Measurements from ENCODE around the gene RAB24.
"Not testable (repeated sequence)": the region's sequence is repeated elsewhere in the genome, so short reads cannot be mapped to it uniquely, and the experiment has no call there.

The RAB24 gene

DNA sequence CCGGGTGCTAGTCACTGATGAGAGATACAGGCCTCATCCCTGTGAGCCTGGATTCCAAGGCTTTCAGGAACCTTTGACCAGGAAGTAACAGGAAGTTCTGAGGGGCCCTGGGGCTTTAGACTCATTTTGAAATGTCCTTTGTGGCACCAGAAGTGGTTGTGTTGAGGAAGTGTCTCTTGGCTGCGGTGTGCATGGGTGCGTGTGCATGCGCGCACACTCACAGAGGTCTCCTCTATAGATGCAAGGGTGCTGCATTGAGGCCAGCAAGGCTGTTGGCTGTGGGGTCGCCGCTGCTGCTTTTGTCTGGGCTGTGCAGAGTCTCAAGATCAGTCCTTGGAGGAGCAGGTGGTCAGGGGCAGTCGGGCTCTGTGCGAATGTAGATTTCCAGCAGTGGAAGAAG is 7.6 kb downstream of the RAB24 start:
- no peak for DNase-seq (ENCODE audit: low spot score)

DNA sequence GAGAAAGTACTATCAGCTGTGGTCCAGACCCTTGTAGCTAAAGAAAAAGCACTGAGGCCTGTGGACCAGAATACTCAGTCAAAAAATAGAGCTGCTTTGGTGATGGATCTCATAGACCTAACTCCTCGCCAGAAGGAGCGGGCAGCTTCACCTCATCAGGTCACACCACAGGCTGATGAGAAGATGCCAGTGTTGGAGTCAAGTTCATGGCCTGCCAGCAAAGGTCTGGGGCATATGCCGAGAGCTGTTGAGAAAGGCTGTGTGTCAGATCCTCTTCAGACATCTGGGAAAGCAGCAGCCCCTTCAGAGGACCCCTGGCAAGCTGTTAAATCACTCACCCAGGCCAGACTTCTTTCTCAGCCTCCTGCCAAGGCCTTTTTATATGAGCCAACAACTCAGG is 8.9 kb downstream of the RAB24 start:
- DNase-seq (ENCODE audit: low spot score): no peak

DNA sequence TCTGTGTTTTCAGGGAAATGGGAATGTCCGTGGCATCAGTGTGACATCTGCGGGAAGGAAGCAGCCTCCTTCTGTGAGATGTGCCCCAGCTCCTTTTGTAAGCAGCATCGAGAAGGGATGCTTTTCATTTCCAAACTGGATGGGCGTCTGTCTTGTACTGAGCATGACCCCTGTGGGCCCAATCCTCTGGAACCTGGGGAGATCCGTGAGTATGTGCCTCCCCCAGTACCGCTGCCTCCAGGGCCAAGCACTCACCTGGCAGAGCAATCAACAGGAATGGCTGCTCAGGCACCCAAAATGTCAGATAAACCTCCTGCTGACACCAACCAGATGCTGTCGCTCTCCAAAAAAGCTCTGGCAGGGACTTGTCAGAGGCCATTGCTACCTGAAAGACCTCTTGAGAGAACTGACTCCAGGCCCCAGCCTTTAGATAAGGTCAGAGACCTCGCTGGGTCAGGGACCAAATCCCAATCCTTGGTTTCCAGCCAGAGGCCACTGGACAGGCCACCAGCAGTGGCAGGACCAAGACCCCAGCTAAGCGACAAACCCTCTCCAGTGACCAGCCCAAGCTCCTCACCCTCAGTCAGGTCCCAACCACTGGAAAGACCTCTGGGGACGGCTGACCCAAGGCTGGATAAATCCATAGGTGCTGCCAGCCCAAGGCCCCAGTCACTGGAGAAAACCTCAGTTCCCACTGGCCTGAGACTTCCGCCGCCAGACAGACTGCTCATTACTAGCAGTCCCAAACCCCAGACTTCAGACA is 9.5 kb downstream of the RAB24 start:
- DNase-seq (ENCODE audit: low spot score): no peak

DNA sequence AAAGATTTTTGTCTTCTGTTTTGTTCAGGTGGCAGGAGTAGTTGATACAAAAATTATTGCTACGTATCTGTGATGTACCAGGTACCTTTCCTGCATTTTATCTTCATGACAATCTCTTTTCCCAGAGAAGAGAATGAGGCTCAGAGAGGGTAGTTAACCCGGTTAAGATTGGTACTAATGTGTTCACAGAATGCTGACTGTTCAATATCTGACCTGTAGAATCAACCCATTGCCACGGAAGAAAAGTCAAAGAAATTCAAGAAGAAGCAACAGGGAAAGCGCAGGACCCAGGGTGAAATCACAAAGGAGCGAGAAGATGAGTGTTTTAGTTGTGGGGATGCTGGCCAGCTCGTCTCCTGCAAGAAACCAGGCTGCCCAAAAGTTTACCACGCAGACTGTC is 11.8 kb downstream of the RAB24 start:
- no peak for DNase-seq (ENCODE audit: low spot score)

DNA sequence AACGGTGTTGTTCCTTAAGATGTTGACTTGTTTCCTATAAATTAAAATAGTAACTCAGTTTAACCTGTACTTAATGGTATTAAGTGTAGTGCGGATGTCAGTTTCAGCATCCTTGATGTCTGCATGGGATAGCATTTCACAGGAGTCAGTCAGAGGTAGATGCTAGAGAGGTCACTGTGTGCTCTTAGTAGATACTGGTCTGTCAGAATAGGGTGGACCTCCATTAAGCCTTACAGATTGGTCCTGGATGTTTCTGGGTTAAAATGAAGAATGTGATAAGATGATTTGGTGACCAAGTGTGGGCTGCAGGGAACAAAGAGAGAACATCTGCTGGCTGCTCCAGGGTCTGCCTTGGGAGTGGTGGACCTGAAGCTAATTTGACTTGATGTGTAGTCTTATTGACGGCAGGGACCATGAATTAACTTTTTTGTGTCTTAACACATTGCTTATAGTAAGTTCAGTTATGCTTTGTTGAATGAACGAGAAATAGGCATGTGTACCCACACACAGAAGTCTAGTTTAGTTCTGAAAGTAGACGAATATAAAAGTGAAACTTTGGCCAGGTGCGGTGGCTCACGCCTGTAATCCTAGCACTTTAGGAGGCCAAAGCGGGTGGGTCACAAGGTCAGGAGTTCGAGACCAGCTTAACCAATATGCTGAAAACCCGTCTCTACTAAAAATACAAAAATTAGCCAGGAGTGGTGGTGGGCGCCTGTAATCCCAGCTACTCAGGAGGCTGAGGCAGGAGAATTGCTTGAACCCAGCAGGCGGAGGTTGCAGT is 12.5 kb downstream of the RAB24 start:
- DNase-seq (ENCODE audit: low spot score): no peak

DNA sequence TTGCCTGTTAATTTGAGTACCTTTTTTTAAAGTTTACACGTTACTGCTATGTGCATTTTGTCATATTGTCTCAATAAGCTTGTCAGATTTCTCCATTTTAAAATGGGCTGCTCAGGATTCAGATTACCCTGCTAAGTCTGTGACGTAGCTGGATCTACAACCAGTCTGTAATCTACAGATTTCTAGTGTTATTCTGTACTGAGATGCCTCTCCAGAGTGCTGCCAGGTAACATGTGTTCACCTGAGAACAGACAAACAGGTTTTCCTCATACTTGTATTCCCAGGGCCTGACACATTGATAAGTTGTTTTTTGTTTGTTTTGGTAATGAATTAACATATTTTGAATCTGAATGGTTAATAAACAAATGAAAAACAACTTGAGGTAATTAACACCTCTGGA is 15.3 kb downstream of the RAB24 start:
- DNase-seq (ENCODE audit: low spot score): no peak

DNA sequence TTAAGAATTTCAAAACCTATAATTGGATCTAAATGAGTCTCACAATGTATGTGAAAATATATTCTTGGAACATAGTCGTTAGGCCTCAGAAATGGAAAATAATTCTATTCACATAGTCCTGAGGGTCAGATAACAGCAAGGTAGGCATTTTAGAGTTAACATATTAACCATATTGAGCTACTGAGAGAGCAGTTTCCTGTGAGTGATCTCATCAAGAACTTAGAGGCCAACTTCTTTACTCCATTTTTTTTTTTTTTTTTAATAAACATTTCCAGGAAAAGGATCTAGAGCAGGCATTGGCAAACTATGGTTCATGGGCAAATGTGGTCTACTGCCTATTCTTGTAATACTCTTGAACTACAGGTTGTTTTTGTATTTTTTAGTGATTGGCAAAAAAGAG is 26.6 kb downstream of the RAB24 start:
- no peak for DNase-seq (ENCODE audit: low spot score)

DNA sequence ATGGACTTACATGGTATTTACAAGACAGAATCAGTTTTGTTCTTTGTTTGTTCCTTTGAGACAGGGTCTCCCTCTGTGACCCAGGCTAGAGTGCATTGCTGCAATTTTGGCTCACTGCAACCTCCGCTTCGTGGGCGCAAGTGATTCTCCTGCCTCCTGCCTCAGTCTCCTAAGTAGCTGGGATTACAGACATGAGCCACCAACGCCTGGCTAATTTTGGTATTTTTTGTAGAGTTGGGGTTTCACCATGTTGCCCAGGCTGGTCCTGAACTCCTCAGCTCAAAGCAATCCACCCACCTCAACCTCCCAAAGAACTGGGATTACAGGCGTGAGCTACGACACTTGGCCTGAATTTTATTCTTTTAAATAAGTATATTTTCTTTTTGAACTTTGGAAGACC is 27.6 kb downstream of the RAB24 start:
- DNase-seq (ENCODE audit: low spot score): no peak

DNA sequence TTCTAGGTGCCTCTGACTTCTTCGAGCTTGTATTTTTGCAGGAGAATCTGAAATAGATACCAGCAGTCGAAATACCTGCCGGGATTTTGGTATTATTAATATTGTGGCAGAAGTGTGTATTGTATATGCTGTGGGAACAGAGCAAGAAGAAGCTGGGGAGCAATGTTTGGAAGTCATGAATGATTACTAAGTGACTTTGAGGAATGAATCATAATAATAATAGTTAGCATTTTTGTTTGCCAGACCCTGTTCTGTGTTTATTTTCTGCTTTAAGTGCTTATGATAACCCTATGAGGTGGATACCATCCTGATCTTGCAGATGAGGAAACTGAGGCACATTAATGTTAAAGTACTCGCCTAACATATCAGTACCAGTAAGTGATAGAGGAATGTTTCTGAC is 32.4 kb downstream of the RAB24 start:
- no peak for DNase-seq (ENCODE audit: low spot score)

DNA sequence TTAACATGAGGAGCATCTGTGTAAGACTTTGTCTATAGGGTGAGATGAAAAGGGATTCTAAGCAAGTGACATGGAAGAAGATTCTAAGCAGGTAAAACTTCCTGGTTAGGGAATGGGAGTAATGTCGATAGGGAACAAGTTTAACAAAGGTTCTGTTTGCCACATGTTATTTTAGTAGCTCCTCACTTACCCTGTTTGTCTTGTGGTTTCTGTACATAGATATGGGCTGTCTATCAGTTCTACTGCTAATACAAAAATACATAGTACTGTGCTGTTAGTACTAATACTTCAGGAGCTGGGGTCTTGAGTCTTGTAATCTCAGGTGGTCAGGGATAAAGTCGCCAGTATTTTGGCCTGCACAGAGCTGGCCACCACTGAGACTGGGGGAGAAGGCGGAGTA is 32.9 kb downstream of the RAB24 start:
- no peak for DNase-seq (ENCODE audit: low spot score)

DNA sequence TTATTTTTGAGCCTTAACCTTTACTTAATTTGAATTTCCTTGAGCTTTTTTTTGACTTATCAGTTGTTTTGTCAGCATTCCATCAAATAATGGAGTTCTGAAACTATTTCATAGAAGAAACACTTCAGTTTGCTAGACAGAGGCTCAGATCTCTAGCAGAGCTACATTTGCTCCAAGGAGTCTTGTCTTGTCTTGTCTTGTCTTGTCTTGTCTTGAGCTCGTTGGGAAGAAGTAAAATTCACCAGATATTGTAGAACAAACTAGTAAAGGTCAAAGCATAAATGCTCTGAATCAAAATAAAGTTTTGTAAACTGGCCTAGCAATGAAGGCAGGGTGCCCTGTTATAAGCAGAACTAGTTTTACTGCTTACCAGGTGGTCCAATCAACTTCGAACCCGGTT is 33.5 kb downstream of the RAB24 start:
- no peak for DNase-seq (ENCODE audit: low spot score)

DNA sequence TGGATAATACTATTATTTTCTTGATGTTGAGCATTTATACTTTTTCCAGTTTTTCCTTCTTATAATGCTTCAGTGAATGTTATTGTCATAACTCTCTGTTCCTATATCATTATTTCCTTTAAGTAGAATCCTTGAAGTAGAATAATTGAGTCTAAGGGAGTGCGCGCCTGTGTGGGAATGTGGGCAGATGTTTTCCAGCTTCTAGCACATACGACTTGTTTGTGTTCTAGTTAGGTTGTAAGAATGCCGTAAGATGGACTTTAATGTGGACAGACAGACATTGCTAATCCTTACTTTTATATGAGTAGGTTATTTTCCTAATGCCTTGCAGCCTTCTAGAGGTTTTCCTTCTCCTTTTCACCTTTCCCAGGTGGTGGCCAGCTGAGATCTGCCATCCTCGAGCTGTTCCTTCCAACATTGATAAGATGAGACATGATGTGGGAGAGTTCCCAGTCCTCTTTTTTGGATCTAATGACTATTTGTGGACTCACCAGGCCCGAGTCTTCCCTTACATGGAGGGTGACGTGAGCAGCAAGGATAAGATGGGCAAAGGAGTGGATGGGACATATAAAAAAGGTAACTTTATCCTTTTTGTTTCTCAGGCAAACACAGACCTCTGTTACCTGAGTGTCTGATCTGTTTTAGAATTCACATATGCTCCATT is 34.2 kb downstream of the RAB24 start:
- DNase-seq (ENCODE audit: low spot score): no peak

DNA sequence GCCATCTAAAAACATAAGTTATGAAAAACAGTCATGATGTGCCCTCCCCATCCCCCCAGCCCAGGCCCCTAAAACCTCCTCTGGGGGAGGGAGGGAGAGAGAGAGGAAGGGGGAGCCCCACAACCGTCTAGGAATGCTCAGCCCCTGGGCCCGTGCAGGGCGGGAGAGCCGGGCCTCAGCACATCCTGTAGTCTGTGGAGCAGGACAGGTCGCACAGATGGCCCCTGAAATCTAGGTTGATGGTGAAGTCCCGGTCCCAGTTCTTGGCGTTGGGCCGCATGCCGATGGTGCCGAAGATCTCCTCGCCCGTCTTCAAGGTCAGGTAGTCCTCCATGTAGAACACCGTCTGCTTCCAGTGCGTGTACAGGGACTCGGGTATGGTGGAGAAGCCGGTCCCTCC is 38.1 kb downstream of the RAB24 start:
- DNase-seq (ENCODE audit: low spot score): no peak

DNA sequence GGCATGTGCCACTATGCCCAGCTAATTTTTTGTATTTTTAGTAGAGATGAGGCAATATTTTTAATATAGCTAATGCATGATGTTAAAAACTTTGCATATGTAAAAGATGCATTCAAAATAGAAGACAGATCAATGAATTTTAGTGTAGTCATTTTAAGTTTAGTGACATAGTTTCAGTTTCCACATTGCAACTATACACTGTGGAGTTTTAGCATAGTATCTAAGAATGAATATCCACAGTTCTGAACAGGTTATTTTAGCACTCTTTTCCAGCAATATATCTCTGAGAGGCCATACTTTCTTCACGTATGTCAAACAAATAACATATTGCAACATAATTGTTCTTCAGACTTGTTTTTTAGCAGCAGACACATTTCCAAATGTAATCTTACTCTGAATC is 39.3 kb downstream of the RAB24 start:
- DNase-seq (ENCODE audit: low spot score): no peak

DNA sequence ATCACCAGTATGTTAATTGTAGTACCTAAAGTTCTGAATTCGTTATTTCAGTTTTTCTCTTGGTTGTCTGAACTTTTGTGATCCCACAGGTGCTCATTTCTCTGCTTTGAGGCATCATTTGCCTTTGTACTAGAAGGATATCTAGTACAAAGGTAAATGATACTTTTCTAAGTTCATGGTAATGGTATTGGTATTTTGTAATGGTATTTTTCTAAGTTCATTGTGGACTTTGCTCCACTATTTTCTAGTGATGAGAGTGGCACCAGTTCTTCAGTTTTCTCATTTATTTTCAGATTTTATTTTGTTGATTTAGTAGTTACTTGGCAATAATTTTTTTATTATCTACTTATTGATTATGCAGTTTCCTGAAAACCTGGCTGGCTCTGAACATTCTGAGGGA is 42.0 kb downstream of the RAB24 start:
- DNase-seq (ENCODE audit: low spot score): no peak

DNA sequence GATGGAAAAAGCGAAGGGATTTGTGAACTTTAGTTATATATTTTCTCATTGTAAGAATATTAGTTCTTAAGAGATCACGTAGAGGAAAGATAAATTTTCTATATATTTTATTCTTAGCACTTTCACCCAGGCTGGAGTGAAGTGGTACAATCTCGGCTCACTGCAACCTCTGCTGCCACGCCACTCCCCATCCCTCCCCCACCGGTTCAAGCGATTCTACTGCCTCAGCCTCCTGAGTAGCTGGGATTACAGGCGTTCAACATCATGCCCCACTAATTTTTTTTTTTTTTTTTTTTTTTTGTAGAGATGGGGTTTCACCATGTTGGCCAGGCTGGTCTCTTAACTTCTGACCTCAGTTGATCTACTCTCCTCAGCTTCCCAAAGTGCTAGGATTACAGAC is 42.6 kb downstream of the RAB24 start:
- no peak for DNase-seq (ENCODE audit: low spot score)

DNA sequence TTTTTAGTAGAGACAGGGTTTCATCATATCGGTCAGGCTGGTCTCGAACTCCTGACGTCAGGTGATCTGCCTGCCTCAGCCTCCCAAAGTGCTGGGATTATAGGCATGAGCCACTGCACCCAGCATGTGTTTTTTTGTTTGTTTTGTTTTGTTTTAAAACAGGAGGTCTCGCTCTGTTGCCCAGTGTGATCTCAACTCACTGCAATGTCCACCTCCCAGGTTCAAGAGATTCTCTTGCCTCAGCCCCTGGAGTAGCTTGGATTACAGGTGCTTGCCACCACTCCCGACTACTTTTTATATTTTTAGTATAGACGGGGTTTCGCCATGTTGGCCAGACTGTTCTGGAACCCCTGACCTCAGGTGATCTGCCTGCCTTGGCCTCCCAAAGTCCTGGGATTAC is 44.8 kb downstream of the RAB24 start:
- DNase-seq (ENCODE audit: low spot score): not testable (repeated sequence)

DNA sequence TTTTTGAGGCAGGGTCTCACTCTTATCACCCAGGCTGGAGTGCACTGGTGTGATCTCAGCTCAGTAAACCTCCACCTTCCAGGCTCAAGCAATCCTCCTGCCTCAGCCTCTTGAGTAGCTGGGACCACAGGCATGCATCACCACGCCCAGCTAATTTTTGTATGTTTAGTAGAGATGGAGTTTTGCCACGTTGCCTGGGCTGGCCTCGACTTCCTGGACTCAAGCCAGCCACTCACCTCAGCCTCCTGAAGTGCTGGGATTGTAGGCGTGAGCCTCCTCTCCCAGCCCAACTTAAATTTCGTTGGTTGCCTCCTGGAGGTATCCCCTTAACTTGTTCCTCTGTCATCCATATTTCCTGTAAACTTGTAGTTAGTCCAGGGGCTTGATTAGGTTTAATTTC is 47.2 kb downstream of the RAB24 start:
- DNase-seq (ENCODE audit: low spot score): no peak

DNA sequence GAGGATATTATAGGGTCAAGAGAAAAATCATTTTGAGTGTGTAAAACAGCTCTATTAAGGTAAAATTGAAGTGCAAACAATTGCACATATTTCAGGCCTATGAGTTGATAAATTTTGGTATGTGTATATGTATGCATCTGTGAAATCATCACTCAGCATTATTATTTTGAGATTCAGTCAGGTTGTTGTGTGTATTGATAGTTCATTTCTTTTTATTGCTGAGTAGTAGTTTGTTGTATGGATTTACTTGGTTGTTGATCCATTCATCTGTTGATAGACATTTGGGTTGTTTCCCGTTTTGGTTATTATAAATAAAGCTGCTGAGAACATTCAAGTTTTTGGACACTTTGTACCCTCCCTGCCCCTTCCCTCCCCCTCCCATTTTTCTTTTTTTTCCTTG is 50.3 kb downstream of the RAB24 start:
- no peak for DNase-seq (ENCODE audit: low spot score)

All from SW480 (cell line).